Limb (tissue), 2 donors: ENCODE results near the gene TUBB3.
"Not testable (repeated sequence)": the region's sequence is repeated elsewhere in the genome, so short reads cannot be mapped to it uniquely, and the experiment has no call there.

ENCODE experiments used
- DNase-seq, 2 donors: peaks; one replicate each; pipeline ENCODE4 v3.0.0-alpha.2; 2016; ENCODE audit errors: extremely low spot score in 2 of 2

The TUBB3 gene

DNA sequence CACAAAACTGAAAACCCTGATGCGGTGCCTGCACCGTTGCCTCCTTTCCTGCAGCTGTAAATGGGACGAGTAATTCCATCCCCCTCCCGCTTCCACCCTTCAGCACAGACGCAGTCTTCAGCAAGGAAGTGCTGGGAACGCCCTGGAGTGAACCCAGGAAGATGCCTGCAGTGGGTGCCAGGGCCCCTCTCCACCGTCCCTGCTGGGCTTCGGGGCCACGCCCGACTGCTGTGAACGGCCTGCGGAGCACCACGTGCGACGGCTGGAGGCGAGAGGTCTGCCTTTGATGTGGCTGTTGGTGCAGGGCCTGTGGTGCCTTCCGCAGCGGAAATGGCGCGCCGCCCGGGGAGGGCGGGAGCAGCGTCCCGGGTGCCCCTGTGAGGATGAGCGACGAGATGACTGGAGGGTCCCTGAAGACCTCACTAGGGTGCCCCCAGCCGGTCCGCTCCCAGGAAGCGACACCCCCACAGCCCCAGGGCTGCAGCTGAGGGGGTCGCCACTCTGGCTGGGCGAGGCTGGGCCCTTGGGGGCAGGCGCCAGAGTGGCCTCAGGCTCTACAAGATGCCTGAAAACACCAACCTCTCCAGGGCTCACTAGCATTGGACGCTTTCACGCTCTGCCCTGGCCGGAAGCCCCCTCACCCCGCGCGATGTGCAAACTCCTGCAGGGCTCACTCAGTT is 5.2 kb upstream of the TUBB3 start:
- peak; percentile 50 to 74 for DNase-seq

DNA sequence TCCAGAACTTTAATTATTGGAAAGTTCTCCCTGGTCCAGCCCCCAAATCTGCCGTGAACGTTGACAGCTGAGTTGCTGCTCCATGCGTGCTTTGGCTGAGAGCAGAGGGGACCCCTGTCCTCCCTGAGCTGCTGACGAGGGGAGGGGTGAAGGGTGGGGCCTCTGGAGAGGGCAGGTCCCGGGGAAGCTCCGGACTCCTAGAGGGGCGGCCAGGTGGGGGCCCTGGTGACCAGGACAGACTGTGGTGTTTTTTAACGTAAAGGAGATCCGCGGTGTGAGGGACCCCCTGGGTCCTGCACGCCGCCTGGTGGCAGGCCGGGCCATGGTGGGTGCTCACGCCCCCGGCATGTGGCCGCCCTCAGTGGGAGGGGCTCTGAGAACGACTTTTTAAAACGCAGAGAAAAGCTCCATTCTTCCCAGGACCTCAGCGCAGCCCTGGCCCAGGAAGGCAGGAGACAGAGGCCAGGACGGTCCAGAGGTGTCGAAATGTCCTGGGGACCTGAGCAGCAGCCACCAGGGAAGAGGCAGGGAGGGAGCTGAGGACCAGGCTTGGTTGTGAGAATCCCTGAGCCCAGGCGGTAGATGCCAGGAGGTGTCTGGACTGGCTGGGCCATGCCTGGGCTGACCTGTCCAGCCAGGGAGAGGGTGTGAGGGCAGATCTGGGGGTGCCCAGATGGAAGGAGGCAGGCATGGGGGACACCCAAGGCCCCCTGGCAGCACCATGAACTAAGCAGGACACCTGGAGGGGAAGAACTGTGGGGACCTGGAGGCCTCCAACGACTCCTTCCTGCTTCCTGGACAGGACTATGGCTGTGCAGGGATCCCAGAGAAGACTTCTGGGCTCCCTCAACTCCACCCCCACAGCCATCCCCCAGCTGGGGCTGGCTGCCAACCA is 4.4 kb upstream of the TUBB3 start, which contains the start of gene MC1R:
TSS of gene MC1R (plus strand) at position 410 of the 895 bp plus-strand sequence. CDS start at position 807, 397 bp downstream.
- DNase-seq, result peak in 1 of 2 donors; percentile 66

DNA sequence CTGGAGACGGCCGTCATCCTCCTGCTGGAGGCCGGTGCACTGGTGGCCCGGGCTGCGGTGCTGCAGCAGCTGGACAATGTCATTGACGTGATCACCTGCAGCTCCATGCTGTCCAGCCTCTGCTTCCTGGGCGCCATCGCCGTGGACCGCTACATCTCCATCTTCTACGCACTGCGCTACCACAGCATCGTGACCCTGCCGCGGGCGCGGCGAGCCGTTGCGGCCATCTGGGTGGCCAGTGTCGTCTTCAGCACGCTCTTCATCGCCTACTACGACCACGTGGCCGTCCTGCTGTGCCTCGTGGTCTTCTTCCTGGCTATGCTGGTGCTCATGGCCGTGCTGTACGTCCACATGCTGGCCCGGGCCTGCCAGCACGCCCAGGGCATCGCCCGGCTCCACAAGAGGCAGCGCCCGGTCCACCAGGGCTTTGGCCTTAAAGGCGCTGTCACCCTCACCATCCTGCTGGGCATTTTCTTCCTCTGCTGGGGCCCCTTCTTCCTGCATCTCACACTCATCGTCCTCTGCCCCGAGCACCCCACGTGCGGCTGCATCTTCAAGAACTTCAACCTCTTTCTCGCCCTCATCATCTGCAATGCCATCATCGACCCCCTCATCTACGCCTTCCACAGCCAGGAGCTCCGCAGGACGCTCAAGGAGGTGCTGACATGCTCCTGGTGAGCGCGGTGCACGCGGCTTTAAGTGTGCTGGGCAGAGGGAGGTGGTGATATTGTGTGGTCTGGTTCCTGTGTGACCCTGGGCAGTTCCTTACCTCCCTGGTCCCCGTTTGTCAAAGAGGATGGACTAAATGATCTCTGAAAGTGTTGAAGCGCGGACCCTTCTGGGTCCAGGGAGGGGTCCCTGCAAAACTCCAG is 3.4 kb upstream of the TUBB3 start:
- peak in 1 of 2 donors; percentile 40 for DNase-seq

DNA sequence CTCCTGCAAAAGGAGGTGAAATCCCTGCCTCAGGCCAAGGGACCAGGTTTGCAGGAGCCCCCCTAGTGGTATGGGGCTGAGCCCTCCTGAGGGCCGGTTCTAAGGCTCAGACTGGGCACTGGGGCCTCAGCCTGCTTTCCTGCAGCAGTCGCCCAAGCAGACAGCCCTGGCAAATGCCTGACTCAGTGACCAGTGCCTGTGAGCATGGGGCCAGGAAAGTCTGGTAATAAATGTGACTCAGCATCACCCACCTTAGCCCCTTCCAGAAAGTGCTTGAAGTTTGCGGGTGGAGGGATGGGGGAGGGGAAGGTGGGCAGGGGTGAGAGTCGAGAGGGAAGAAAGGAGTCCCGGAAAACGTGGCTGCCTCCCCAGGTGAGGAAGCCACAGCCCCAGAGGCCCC is 2.4 kb upstream of the TUBB3 start:
- peak in 1 of 2 donors; percentile 29 for DNase-seq

DNA sequence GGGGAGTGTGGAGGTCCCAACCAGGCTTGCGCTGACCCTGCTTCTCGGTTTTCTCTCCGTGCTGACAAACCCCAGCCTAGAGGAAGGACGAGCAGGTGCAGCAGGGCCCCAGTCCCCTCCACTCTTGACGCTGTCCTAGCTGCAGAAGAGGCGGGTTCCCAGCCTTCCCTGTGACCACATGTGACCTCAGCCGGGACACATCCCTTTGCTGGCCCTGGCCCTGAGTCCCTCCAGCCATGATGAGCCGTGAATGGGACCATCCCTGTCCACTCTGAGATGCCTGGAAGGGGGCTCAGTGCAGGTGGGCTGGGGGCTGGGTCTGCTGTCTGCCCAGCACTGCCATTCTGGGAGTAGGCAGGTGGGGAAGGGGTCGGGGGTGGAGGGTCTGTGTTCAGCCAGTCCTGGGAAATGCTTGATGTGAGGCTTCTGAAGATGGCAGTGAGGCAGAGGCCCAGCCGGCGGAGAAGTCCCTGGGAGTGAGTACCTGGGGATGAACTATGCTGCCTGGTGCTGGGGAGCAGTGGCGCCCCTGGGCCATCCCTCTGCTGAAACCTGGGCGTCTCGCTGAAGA is 1.9 kb upstream of the TUBB3 start:
- peak in 1 of 2 donors; percentile 47 for DNase-seq

DNA sequence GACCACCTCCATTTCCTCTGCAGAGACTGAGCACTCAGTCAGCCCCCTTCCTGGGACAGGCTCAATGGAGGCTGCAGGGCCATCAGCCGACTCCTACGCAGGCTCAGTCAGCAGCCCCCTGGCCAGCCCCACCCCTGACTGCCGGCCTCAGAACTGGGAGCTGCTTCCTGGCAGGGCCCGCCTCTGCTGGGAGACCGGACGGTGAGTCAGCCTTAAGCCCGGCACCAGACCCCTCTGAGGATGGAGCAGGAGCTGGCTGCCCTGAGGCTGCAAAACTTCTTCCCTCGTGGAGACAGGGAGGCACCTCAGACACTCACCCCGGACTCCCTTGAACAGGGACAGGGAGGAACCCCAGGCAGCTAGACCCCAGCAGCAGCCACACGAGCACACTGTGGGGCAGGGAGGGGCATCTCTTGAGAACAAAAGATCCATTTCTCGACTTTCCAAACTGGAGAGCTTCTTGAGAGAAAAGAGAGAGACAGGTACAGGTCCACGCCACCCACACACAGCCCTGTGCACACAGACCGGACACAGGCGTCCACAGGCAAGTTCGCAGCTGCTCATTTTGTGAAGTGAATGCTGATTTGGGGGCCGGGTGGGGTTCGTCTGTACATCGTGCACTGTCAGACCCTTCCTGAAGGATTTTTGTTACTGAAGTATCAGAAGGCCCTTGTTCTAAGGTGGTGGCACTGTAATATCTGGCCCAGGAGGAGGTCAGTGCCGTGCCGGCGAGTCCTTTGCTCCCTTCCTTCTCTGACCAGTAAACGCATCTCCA is 1.3 kb upstream of the TUBB3 start:
- DNase-seq, result peak; percentile 42 to 78

DNA sequence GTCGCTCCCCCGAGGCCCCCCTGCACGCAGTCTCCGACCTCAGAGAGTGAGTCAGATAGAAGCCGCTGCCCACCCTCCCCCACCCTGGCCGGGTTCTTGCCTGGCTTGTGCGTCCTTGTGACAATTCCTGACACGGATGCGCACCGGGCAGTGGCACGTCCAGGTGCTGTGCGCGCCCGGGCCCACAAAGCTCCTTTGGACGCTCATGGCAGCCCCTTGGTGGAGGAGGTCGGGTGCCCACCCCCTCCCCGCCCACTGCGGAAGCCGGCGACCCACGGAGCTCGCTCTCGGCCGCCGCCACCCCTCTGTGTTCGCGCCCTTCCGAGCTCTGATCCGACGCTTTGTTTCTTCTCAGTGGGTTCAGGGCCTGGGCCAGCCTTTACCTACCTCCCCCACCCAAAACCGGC is 662 bp upstream of the TUBB3 start:
- DNase-seq, result peak in 1 of 2 donors; percentile 81

DNA sequence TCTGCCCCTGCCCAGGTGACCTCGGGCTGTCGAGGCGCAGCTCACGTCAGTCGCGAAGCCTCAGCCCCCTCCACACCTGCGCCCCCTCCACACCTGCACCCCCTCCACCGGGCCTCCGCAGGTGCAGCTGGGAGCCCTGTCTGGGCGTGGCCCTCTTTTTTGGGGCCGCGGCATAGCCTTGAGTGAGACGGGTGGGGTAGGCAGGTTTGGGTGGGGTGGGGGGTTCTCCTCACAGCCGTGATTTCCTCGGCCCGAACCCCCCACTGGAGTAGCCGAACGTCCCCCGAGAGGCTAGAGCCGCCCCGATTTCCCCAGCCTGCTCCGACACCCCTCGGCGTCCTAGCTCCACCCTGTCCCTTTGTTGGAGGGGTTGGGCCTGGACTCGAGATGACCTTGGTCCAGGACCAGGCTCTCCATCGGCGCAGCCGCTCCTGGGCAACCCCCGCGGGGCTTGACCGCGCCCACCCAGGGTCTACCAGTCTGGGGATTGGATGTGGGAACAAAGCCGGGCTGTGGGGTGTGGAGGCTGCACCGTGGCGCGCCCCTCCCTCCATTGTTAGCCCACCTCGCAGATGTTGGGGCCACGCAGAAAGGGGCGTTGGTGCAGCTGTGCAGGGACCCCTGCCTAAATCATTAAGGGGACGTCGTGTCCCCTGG is 626 bp downstream of the TUBB3 start:
- DNase-seq, result peak in 1 of 2 donors; percentile 68

DNA sequence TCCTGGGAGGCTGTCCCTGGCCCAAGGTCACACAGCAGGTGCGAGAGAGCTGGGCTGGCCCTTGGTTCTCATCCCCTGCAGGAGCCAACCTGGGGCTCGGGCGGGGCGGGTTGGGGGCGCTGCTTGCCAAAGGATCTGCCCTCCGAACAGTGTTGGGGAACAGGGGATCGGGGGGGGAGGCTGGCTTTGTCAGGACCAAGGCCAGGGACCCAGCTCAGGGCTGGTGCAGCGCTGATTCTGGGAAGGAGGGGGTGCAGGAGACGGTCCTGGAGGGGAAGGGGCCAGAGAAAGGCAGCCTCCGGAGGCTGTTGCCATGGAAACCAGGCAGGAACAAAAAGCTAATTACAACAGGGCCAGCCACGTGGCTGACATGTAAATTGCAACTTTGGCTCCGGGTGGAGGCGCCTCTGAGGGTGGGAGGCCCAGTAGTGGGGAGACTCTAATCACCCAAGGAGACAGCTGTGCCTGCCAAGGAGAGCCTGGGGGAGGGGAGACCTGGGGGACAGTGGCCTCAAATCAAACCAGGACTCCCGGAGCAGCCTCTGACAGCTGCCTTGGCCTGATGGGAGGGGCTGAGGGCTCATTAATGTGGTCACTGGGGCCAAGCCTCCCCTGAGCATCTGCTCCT is 1.3 kb downstream of the TUBB3 start:
- DNase-seq, result peak; percentile 32 to 78

DNA sequence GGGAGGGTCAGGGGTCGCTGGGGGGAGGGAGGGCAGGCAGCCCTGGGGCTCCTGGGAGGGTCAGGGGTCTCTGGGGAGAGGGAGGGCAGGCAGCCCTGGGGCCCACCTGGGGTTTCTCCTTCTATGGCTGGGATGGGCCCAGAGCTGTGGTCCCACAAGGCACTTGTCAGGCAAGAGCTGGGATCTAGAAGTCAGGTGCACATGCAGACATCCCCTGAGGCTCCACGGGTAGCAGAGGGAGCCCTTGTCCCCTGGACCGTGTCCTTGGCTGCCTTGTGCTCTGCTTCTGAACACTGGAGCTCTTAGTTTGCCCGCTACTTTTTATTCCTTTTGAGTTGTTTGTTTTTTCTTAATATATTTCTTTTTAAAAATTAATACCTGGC is 1.8 kb downstream of the TUBB3 start:
- DNase-seq, result no peak

DNA sequence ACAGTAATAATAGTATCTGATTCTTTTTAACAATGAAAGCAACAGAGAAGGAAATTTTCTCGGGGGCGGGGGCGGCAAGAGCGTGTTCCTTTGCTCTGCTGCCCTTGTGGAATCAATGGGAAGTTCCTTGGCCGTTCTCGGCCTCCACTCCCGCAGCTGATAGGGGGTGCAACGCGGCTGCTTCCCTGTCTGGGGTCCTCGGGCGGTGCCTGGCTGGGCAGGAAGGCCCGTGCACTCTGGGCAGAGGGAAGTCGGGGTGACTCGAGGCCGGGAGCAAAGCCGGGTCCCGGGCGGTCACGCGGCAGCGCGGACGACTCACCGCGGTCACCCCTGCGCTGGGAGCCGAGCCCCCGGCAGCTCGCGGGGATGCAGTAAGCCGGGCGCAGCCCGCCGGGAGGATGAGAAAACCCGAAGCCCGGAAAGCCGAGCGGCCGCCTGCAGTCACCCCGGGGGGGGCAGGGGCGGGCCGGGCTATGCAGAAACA is 2.5 kb downstream of the TUBB3 start:
- DNase-seq, result no peak

DNA sequence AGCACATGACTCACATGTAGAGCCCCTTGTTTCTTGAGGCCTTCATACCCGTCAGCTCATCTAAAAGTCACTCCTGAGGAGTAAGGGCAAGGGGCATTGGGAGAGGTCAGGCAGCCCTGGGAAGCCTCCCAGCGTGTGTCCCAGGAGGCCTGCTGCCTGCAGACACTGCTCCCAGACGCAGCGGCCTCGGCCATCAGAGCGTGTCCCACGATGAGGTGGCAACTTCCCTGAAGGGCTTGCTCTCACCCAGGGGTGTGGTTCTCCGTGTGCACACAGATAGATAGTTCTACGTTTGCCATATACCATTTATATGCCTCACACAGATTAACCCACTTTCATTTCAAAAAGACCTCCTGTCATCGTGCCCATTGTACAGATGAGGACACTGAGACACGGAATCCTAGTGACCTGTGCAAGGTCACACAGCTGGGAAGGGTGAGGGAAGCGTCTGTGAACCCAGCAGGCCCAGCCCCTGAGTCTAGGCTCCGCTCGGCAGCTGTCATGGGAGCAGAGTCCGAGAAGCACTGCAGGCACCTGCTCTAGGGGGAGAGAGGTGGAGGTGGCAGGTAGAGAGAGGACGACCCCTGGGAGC is 8.3 kb downstream of the TUBB3 start:
- no peak for DNase-seq

DNA sequence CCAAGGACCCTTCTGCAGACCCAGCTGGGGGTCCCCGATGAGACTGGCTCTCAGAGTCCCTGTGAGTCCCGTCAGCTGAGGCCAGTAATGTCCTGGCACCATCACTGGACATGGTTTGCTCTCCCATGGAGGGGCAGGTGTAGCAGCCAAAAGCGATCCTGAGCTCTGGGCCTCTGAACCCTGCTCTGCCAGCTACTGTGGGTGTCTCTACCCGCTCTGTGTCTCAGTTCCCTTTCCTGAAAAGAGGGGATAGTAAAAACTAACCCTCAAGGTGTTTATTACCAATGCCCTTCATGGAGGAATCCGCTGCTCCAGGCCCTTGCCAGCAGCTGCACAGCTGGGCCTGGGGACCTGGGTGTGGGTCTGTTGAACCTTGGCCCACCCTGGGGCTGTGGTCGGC is 8.8 kb downstream of the TUBB3 start:
- DNase-seq, result no peak

DNA sequence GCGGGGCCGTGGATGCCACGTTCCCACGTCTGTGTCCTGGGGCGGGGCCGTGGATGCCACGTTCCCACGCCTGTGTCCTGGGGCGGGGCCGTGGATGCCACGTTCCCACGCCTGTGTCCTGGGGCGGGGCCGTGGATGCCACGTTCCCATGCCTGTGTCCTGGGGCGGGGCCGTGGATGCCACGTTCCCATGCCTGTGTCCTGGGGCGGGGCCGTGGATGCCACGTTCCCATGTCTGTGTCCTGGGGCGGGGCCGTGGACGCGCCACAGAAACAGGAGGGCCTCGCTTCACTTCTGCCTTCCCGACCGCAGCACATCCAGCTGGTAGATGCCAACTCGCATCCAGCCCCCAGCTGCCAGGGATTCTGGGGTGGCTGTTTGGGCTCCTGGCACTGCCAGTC is 10.9 kb downstream of the TUBB3 start:
- DNase-seq, result not testable (repeated sequence)

DNA sequence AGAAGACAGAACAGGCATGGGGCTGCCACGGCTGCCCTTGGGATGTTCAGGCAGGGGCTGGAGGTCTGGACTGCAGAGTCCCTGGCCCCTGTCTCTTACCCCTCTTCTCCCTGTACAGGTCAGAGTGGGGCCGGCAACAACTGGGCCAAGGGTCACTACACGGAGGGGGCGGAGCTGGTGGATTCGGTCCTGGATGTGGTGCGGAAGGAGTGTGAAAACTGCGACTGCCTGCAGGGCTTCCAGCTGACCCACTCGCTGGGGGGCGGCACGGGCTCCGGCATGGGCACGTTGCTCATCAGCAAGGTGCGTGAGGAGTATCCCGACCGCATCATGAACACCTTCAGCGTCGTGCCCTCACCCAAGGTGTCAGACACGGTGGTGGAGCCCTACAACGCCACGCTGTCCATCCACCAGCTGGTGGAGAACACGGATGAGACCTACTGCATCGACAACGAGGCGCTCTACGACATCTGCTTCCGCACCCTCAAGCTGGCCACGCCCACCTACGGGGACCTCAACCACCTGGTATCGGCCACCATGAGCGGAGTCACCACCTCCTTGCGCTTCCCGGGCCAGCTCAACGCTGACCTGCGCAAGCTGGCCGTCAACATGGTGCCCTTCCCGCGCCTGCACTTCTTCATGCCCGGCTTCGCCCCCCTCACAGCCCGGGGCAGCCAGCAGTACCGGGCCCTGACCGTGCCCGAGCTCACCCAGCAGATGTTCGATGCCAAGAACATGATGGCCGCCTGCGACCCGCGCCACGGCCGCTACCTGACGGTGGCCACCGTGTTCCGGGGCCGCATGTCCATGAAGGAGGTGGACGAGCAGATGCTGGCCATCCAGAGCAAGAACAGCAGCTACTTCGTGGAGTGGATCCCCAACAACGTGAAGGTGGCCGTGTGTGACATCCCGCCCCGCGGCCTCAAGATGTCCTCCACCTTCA is 11.7 kb downstream of the TUBB3 start:
- DNase-seq, result no peak

DNA sequence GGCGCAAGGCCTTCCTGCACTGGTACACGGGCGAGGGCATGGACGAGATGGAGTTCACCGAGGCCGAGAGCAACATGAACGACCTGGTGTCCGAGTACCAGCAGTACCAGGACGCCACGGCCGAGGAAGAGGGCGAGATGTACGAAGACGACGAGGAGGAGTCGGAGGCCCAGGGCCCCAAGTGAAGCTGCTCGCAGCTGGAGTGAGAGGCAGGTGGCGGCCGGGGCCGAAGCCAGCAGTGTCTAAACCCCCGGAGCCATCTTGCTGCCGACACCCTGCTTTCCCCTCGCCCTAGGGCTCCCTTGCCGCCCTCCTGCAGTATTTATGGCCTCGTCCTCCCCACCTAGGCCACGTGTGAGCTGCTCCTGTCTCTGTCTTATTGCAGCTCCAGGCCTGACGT is 12.5 kb downstream of the TUBB3 start:
- not testable (repeated sequence) for DNase-seq

DNA sequence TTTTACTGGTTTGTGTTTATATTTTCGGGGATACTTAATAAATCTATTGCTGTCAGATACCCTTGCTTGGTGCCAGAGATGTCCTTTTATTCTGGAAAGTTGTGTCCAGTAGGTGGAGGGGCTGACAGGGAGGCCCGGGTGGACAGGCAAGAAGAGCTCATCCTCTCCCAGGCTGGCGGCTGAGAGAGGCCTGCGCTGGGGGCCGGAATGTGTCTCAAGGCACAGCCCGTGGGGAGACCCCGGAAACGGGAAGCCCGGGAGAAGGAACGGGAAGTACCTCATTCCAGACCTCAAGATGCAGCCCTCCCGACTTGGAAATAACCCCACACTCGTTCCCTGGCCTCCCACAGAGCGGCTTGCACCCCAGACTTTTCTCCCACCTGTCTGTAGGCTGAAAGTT is 12.9 kb downstream of the TUBB3 start:
- DNase-seq, result no peak

DNA sequence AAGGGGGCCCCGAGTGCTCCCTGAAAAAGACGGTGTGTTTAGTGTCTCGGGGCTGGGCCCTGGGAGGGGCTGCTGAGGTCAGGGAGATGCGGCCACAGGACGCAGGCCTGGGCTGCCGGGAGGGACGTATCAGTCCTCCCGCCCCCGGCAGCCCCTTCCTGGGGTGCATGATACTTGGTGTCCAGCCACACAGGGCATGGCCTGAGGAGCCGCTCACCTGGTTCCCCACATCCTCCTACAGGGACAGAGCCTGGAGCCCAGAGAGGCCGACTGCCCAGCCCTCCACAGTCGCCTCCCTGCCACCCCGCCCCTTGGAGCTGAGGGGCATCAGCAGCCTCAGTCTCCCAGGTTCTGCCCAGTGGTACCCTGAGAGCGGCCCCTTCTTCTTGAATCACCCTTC is 13.4 kb downstream of the TUBB3 start:
- DNase-seq, result no peak
